Measurements from ENCODE around the gene BICD2.

Gene BICD2

DNA sequence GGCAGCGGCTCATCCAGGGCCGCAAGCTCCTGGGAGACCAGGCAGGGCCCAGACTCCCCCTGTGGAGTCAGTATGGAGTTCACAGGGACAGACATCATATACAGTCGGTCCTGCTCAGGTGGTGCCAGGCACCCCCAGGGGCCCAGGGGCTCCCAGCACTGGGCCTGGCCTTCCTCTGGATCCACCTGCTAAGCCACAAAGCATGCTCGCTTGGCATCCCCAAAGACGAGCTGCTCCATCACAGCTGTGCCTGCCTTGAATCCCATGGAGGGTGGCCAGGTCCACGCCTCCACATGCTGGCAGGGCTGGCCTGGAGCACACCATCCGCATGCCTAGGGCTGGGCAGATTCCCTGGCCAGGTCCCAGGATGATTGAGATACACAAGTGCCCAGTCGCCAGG lies 4.6 kb downstream of the BICD2 start:
- H3K27ac ChIP-seq (ENCODE audit: low read depth, low read length), result no peak overlapping the region
- no peaks in the 10 kb centered on the region for H3K27me3 ChIP-seq (ENCODE audit: control insufficient read depth, low read length)
- no peaks in the 10 kb centered on the region for H3K9me3 ChIP-seq (ENCODE audit: control insufficient read depth, insufficient read depth, low read length)
- H3K4me3 ChIP-seq (ENCODE audit: low read length), result no peak overlapping the region
- H3F3A ChIP-seq (ENCODE audit: control insufficient read depth, insufficient read depth), result no peaks in the 10 kb centered on the region
- no peaks in the 10 kb centered on the region for H3K9me2 ChIP-seq (replicated peaks; ENCODE audit: control insufficient read depth, low read length)
- H4K20me1 ChIP-seq (ENCODE audit: control insufficient read depth, insufficient read depth, low read depth, low read length), result peaks cover 30% of the 10 kb centered on the region
- H3K4me2 ChIP-seq (ENCODE audit: low read length), result no peak overlapping the region
- peaks cover 90% of the 10 kb centered on the region for H3K79me2 ChIP-seq (ENCODE audit: control insufficient read depth, low read length)
- TF ChIP-seq, protein P1, sequence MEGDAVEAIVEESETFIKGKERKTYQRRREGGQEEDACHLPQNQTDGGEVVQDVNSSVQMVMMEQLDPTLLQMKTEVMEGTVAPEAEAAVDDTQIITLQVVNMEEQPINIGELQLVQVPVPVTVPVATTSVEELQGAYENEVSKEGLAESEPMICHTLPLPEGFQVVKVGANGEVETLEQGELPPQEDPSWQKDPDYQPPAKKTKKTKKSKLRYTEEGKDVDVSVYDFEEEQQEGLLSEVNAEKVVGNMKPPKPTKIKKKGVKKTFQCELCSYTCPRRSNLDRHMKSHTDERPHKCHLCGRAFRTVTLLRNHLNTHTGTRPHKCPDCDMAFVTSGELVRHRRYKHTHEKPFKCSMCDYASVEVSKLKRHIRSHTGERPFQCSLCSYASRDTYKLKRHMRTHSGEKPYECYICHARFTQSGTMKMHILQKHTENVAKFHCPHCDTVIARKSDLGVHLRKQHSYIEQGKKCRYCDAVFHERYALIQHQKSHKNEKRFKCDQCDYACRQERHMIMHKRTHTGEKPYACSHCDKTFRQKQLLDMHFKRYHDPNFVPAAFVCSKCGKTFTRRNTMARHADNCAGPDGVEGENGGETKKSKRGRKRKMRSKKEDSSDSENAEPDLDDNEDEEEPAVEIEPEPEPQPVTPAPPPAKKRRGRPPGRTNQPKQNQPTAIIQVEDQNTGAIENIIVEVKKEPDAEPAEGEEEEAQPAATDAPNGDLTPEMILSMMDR (IDR thresholded peaks at IDR 0.05; ENCODE audit: low read depth, low read length, poor library complexity, severe bottlenecking), result no peak
- no peak for TF ChIP-seq EZH2phosphoT487 (IDR thresholded peaks at IDR 0.05; ENCODE audit: borderline replicate concordance, low read length)
- H3K36me3 ChIP-seq (ENCODE audit: control insufficient read depth, low read length), result peaks cover 20% of the 10 kb centered on the region
- peaks cover 32% of the 10 kb centered on the region for H3K4me1 ChIP-seq (ENCODE audit: control insufficient read depth, low read length)

DNA sequence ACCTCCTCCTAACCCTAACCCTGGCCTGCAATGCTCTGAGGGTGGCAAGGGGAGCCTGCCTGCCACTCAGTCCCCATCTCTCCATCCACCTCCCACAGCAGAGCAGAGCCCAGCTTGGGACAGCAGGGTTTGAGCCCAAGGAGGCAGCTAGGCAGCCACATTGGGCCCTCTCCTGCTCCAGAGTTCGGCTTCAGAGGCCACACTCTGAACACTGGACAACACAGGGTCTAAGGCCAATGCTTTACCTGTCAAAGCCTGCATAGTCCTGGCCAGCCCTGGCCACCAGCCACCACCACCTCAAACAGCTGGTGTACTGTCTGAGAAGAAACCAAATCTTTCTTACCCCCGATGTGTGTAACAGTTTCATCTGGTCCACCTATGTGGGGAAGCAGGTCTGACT lies 5.2 kb downstream of the BICD2 start:
- Histone ChIP-seq H3F3A (ENCODE audit: control insufficient read depth, insufficient read depth) (no peaks in the 10 kb centered on the region), H3K36me3 (ENCODE audit: control insufficient read depth, low read length) (peaks cover 19% of the 10 kb centered on the region), H3K9me2 (replicated peaks; ENCODE audit: control insufficient read depth, low read length) (no peaks in the 10 kb centered on the region), H3K79me2 (ENCODE audit: control insufficient read depth, low read length) (peaks cover 90% of the 10 kb centered on the region), H3K4me2 (ENCODE audit: low read length) (no peak overlapping the region), H3K27ac (ENCODE audit: low read depth, low read length) (no peak overlapping the region), H3K9me3 (ENCODE audit: control insufficient read depth, insufficient read depth, low read length) (no peaks in the 10 kb centered on the region), H3K27me3 (ENCODE audit: control insufficient read depth, low read length) (no peaks in the 10 kb centered on the region), H4K20me1 (ENCODE audit: control insufficient read depth, insufficient read depth, low read depth, low read length) (peaks cover 30% of the 10 kb centered on the region), H3K4me1 (ENCODE audit: control insufficient read depth, low read length) (peaks cover 32% of the 10 kb centered on the region), H3K4me3 (ENCODE audit: low read length) (no peak overlapping the region)
- TF ChIP-seq, protein P1 (IDR thresholded peaks at IDR 0.05; ENCODE audit: low read depth, low read length, poor library complexity, severe bottlenecking), result no peak
- no peak for TF ChIP-seq EZH2phosphoT487 (IDR thresholded peaks at IDR 0.05; ENCODE audit: borderline replicate concordance, low read length)

DNA sequence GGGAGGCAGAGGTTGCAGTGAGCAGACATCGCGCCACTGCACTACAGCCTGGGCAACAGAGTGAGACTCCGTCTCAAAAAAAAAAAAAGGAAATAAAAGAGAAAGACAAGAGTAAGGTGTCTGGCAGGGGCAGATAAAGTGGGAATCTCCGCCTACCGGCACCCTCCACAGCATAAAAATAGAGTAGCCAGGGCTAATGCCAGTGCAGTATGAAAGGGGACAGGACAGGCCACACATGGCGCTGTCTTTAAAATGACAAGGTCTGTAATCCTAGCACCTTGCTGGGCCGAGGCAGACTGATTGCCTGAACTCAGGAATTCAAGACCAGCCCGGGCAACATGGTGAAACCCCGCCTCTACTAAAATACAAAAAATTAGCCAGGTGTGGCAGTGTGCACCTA lies 7.8 kb downstream of the BICD2 start:
- Histone ChIP-seq H3F3A (ENCODE audit: control insufficient read depth, insufficient read depth) (no peaks in the 10 kb centered on the region), H4K20me1 (ENCODE audit: control insufficient read depth, insufficient read depth, low read depth, low read length) (peaks cover 19% of the 10 kb centered on the region), H3K4me3 (ENCODE audit: low read length) (no peak overlapping the region), H3K9me2 (replicated peaks; ENCODE audit: control insufficient read depth, low read length) (no peaks in the 10 kb centered on the region), H3K4me2 (ENCODE audit: low read length) (no peak overlapping the region), H3K79me2 (ENCODE audit: control insufficient read depth, low read length) (peaks cover 89% of the 10 kb centered on the region), H3K27me3 (ENCODE audit: control insufficient read depth, low read length) (no peaks in the 10 kb centered on the region), H3K9me3 (ENCODE audit: control insufficient read depth, insufficient read depth, low read length) (no peaks in the 10 kb centered on the region), H3K4me1 (ENCODE audit: control insufficient read depth, low read length) (peaks cover 27% of the 10 kb centered on the region), H3K36me3 (ENCODE audit: control insufficient read depth, low read length) (peaks cover 3% of the 10 kb centered on the region; the same call in 1 of the 2 replicates), H3K27ac (ENCODE audit: low read depth, low read length) (no peak overlapping the region)
- TF ChIP-seq, protein P1 (IDR thresholded peaks at IDR 0.05; ENCODE audit: low read depth, low read length, poor library complexity, severe bottlenecking), result no peak
- TF ChIP-seq EZH2phosphoT487 (IDR thresholded peaks at IDR 0.05; ENCODE audit: borderline replicate concordance, low read length), result no peak
